DMS53 treated with DMSO at 0.1 percent for 48 hours (cell line): ENCODE measurements around the gene MAEL.
"Not testable (repeated sequence)": the region's sequence is repeated elsewhere in the genome, so short reads cannot be mapped to it uniquely, and the experiment has no call there.

Experiments
- DNase-seq: peaks from one replicate; lab custom pipeline; 2025; ENCODE audit not compliant: unreplicated experiment; lab: John Stamatoyannopoulos, UW

The MAEL gene

GRCh38 chr1:166977951-166978350 lies 11.1 kb upstream of the MAEL start:
- no peak for DNase-seq

GRCh38 chr1:166978821-166979220 lies 10.3 kb upstream of the MAEL start:
- DNase-seq: no peak

- DNase-seq: no peak
Observed at GRCh38 chr1:166980383-166980782, 8.7 kb upstream of the MAEL start.

GRCh38 chr1:166980818-166981217 lies 8.3 kb upstream of the MAEL start:
- peak; percentile 36 for DNase-seq

- DNase-seq: no peak
Observed at GRCh38 chr1:166981589-166981988, 7.5 kb upstream of the MAEL start.

GRCh38 chr1:166999075-166999474 lies 10.0 kb downstream of the MAEL start:
- DNase-seq: no peak

GRCh38 chr1:166999500-167000055 lies 10.5 kb downstream of the MAEL start:
- DNase-seq: no peak

GRCh38 chr1:167000546-167000945 lies 11.5 kb downstream of the MAEL start:
- no peak for DNase-seq

- DNase-seq: no peak
Observed at GRCh38 chr1:167002354-167002753, 13.3 kb downstream of the MAEL start.

- DNase-seq: no peak
Observed at GRCh38 chr1:167003711-167004110, 14.6 kb downstream of the MAEL start.

- DNase-seq: no peak
Observed at GRCh38 chr1:167011560-167012191, 22.6 kb downstream of the MAEL start.

- no peak for DNase-seq
Observed at GRCh38 chr1:167012570-167012969, 23.5 kb downstream of the MAEL start.

- DNase-seq: no peak
Observed at GRCh38 chr1:167013108-167013929, 24.2 kb downstream of the MAEL start.

GRCh38 chr1:167016100-167016750 lies 27.1 kb downstream of the MAEL start:
- DNase-seq: no peak

GRCh38 chr1:167022384-167022783 lies 33.3 kb downstream of the MAEL start:
- DNase-seq: no peak

- not testable (repeated sequence) for DNase-seq
Observed at GRCh38 chr1:167029553-167029952, 40.5 kb downstream of the MAEL start.

- DNase-seq: no peak
Observed at GRCh38 chr1:167033646-167034045, 44.6 kb downstream of the MAEL start.

GRCh38 chr1:167043752-167044488 lies 54.8 kb downstream of the MAEL start:
- peak; percentile 92 for DNase-seq

GRCh38 chr1:167051907-167052306 lies 62.8 kb downstream of the MAEL start:
- no peak for DNase-seq

GRCh38 chr1:167052389-167052788 lies 63.3 kb downstream of the MAEL start:
- DNase-seq: no peak

- DNase-seq: no peak
Observed at GRCh38 chr1:167054531-167054930, 65.5 kb downstream of the MAEL start.
